Measurements from ENCODE around the gene PARM1. TPM values are rescaled to one million over a fixed set of nuclear protein-coding genes. Genes with fewer than 3 reads are reported as not detected.

PARM1 gene
- 69.8 TPM for polyA plus RNA-seq (ENCODE audit: insufficient read length)

DNA sequence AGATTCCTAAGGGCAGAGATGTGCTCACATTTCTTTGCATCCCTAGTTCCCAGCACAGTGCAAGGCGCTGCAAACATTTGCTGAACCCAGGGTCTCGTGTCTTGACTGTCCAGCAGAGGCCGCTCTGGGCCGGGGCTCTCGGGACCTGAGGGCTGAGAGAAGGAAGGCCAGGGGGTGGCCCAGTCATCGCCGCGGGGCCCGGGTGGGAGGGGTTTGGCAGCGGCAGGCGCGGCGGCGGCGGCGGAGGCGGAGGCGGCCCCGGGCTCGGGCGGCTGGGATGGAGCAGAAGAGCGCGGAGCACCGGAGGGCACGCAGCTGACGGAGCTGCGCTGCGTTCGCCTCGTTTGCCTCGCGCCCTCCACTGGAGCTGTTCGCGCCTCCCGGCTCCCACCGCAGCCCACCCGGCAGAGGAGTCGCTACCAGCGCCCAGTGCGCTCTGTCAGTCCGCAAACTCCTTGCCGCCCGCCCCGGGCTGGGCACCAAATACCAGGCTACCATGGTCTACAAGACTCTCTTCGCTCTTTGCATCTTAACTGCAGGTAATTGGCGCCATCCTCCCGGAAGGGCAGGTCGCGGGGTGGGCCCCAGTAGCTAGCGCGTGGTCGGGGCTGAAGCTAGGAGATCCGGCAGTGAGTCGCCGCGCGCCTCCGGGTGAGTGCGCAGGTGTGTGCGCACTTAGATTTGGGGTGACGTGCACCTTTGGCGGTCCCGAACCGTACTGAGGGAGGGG lies at the start of gene PARM1:
PARM1 (plus strand) TSS at position 285 of the 730 bp plus-strand sequence; CDS start at position 497, 212 bp downstream.
- peak; percentile 87 for DNase-seq

- DNase-seq: no peak
Measured at GRCh38 chr4:74884266-74884665, 48.6 kb upstream of the PARM1 start.

DNA sequence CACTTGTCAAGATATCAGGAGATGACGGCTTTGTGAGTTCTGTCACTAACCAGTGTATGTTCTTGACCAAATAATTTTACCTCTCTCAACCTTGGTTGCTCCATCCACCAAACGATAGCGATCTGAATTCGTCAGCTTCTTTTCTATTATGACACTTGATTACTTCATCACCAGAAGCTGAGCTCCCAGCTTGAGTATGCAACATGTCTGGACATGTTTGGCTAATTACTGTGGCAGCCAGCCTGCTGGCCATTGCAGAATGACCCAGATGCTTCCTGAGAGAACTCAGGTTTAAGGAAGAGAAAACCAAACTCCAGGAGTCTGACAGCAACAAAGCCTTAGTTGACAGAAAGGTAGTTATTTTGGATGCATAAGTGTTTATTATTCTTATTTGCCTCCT lies 46.4 kb upstream of the PARM1 start:
- DNase-seq: no peak

DNA sequence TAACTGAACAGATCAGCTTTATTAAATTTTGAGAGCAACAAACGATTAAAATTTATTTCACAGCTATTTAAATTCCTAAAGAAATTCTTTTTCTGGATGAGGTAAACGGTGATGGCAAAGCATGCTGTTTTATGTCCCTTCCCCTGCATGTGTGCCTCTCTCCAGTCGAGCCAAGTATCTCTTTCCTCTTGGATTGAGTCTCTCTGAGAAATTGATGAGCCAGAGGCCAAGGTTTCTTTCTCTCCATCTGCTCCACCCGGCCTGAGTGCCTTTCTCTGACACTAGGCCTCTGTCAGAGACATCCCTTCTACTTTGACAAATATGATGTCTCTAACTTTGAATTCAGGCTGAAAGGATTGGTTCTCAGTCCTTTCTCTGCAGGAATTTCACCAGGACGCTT lies 42.6 kb upstream of the PARM1 start:
- no peak for DNase-seq

- DNase-seq: no peak
Measured at GRCh38 chr4:74891037-74891436, 41.9 kb upstream of the PARM1 start.

DNA sequence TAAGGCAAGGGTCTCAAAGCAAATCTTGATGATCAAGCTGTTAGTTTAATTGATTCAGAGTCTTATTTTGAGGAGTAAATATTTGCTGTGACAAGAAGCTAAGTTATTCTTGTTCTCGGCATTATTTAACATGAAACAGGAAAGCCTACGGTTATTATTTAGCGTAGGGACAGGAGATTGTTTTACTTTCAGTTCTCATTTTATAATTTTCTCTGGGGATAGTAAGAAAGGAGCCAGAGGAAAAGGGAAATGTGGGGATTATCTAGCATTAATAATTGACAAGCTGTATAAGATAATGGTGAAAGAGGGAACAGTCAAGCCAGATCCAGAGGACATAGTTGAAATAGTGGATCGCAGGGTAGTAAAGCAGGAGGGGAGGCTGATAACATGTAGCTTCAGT lies 39.7 kb upstream of the PARM1 start:
- DNase-seq: no peak

- DNase-seq: no peak
Measured at GRCh38 chr4:74896595-74896994, 36.3 kb upstream of the PARM1 start.

DNA sequence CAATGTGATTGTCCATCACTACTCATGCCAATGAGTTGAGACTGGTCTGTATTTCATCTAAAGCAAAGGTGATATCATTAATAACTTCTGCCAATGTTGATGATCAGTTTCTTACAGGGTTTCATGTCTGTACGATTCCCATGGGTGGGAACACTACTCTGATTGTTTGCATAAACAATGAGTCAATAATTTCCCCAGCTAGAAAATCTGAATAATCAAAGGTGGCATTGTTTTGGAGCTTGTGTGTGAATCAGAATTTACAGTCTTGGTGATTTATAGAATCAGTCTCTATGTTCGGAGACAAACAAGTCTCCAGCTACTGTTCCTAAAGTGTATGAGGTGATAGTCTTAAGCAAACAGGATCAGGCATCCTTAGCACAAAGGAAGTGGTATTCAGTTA lies 35.5 kb upstream of the PARM1 start:
- DNase-seq: no peak

DNA sequence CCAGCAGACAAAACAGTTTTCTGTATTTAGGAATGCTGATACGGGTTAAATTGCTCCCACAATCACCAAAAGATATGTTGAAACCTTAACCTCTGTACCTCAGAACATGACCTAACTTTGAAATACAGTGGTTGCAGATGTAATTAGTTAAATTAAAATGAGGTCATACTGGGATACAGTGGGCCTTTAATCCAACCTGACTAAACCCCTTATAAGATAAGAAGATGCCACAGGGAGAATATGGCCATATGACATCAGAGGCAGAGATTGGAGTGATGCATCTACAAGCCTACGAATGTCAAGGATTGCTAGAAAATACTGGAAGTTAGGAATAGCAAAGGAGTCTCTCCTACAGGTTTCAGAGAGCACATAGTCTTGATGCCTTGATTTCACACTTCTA lies 32.1 kb upstream of the PARM1 start:
- DNase-seq: no peak

GRCh38 chr4:74904509-74905065 lies 28.3 kb upstream of the PARM1 start:
- no peak for DNase-seq

GRCh38 chr4:74906771-74907170 lies 26.1 kb upstream of the PARM1 start:
- no peak for DNase-seq

DNA sequence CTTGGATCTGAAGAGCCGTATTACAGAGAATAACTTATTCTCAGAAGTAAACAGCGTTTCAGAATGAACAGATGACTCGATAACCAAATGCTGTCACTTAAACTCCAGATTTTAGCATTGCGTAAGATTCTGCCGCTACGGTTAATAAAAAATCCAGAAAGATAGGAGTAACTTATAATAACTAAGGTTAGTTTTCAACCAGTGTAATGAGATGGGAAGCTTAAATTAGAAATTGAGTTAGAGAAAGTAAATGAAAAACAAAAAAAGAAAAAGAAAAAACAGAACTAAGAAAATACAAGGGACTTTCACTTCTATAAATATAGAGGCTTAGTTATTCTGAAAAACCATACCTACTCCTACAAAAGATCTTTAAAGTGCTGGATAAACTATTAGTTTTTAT lies 13.1 kb upstream of the PARM1 start:
- no peak for DNase-seq

GRCh38 chr4:74920704-74921103 lies 12.2 kb upstream of the PARM1 start:
- no peak for DNase-seq

- no peak for DNase-seq
Measured at GRCh38 chr4:74921490-74921889, 11.4 kb upstream of the PARM1 start.

DNA sequence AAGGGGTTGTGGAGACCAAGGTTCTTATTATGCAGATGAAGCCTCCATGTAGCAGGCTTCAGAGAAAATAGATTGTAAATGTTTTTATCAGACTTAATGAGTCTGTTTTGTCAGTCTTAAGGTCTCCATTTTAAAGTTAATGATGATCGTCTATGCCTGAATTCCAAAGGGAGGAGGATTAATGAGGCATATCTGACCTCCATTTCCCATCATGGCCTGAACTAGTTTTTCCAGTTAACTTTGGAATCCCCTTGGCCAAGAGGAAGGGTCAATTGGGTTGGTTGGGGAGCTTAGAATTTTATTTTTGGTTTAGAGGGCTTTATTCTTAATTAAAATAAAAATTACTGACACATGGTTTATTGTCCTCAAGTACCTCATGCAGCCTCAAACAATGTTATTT lies 6.9 kb upstream of the PARM1 start:
- DNase-seq: no peak

GRCh38 chr4:74930162-74930561 lies 2.8 kb upstream of the PARM1 start:
- DNase-seq: no peak

DNA sequence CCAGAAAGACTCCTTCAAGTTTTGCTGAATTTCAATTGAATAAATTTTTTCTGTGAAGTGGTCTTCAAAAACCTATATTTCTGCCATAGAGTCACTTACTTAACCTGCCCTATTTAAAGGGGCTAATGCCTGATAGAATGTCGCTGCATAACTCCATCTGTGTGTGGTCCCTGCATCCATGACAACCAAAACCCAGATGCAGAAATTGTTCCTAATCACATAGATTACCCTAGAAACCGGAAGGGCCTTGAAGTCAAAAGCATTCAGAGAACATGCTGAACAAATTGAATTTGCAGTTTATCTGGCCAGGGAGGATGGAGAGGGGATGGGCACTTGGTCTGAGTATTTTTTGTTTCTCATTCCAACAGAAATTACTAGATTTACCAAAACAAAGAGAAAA lies 1.5 kb upstream of the PARM1 start:
- DNase-seq: no peak

DNA sequence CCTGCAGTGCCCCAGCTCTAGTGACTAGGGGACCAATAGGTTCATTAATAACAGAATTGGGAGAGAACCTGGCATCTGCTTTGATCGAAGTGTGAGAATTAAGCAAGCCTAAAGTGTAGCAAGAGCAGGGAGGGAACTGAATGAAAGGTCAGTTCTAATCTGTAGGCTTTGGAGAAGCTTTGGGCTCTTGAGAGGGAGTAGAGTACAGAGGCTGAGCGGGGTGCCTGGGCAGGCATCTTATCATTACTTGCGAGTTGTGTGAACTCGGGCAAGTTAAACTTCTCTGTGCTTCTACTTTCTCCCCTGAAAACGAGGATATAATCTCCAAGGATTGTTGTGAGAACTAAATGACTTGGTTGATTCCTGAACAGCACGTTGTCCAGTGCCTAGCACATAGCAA lies 906 bp upstream of the PARM1 start:
- no peak for DNase-seq

DNA sequence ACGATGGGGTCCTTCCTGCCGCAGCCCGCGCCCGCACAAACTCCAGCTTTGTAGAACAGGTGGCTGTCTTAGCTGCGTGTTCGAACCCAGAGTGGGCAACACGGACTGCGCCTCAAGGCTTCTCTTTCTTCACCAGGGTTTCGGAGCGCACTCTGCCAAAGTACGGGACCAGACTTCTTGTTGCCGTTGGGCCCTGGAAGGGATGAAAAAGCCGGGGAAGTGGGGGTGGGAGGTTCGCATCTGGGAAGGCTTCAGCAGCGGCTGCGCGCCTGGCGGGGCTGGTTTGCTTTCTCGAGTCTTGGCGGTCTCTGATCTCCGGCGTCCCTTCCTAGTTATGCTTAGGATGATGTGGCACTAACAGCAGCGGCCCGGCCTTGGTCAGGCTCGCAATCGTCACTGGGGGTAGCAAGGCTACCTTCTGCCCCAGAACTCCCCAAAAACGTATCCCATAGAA lies 673 bp downstream of the PARM1 start:
- DNase-seq: peak; percentile 11

- peak; percentile 34 for DNase-seq
Measured at GRCh38 chr4:74934016-74934831, 1.3 kb downstream of the PARM1 start.

DNA sequence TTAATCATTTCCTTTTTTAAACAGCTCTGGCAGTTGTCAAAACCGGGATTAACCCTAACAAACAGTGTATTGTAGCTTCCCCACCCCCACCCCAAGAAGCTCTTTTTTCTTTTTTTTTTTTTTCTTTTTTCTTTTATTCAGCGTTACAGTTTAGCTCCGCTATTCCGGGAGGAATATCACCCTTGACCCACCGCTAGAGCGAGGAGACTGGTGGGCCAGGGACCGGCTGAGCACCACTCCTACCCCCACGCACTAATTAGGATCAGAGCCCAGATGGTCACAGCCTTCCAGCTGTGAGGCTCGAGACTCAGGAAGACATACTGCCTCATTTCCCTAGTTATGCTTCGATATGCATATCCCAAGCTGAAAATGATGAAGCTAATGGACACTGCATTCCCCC lies 2.0 kb downstream of the PARM1 start:
- peak; percentile 5 for DNase-seq

DNA sequence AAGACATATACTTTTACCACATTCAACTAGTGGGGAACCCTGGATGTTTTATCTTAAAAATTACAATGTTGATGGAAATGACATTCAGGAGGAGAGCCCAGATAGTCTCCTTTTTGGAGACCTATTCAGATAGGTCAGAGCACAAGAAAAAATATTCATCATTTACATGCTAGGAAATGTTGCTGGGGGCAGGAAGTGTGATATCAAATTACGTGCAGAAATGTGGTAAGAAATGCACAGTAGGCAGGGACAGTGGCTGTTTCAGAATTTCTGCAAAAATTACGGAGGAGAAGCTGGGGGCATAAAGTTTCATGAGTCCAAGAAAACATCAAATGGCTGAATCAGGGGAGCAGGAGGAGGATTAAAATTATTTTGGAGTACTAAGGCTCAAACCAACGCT lies 8.2 kb downstream of the PARM1 start:
- no peak for DNase-seq

GRCh38 chr4:74942251-74942917 lies 9.5 kb downstream of the PARM1 start:
- DNase-seq: no peak

Data from hindlimb muscle (tissue), 1 donor.